HG02678 (cell line): ENCODE measurements around the gene KRTAP4-8.
"Not testable (repeated sequence)": the region's sequence is repeated elsewhere in the genome, so short reads cannot be mapped to it uniquely, and the experiment has no call there.

Experiments used
- ATAC-seq: cut with Tn5 transposase; IDR thresholded peaks from one replicate; pipeline ENCODE4 v1.9.1; 2021; ENCODE audit warnings: mild to moderate bottlenecking, moderate library complexity; ENCODE audit not compliant: unreplicated experiment

KRTAP4-8 gene

DNA sequence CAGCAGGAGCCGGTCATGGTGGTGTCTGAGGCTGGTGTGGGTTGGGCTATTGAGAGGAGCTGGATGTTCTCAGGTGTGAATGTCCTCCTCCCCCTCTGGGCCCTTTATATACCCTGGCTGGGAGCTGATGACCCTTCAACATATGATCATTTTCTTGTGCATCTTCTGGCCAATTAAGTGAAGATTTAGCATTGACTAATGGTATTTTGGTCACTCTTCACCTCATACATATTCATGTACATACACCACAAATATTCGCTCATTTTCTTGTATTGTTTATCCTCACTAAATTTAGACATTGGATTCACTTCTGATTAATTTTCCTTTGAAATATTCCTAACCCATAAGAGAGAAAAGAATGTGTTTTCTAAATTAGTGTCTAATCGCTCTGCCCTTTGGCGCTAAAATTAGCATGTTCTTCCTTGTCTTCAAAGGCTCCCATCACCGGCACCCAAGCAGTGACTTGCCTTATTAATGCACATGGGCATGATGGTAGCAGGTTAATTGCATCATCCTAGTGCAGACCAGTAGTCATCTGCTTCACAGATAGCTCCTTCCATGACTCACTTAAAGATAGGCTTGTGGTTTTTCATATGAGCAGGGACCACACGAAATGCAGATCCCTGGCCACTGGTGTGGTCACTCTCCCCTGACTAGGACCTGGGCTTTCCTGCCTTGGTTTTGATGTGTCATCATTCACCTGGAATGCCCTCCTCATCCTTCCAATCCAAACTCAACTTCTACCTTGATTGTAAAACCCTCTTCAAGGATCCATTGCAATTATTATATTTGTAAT is 31.9 kb downstream of the KRTAP4-8 start, which contains the start of gene KRTAP2-4:
Gene KRTAP2-4, minus strand, starts transcription at position 51 of the 796 bp plus-strand sequence. Its CDS starts 34 bp downstream, at position 17.
- no peak for ATAC-seq

DNA sequence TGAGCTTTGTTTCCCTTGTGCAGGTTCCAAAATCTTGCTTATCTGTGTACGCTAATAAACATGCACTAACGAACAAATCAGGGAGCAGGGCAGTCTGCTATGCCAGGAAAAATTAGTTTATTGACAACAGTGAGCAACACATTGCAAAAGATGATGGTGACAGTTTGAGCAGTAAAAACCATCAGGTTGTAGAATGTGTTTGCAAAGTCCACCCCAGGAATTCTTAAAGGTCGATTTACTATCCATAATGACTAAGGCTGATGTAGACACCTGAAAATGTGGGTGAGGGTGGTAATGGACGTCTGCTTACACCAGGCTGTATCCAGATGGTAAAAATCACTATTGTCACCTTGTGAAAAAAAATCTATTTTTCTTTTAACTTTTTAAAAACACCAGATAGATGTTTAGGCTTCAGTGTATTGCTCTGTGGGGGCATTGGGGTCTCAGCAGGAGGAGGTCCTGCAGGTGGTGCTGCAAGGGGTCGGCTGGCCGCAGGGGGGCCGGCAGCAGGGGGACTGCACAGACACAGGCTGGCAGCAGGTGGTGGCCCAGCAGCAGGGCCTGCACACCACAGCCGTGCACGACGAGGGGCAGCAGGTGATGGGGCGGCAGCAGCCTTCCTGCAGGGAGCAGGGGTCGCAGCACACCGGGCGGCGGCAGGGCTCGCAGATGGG is 32.8 kb downstream of the KRTAP4-8 start:
- ATAC-seq: not testable (repeated sequence)

DNA sequence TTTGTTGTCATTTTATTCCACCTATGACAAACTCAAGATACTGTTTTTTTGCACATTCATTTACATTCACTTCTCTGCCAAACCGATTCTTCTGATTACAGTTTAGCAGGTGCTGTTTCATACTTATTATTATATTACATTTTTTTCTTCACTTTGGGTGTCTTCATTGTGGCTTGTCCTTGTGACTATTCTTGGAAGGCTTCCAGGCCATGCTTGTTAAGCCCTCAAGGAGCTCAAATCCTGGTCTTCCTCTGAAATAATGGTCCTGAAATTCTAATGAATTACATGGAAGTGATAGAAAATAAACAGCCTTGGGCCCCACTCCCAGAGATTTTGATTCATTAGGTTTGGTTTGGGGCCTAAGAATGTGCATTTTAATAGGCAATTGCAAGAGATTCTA is 33.6 kb downstream of the KRTAP4-8 start:
- ATAC-seq: no peak

DNA sequence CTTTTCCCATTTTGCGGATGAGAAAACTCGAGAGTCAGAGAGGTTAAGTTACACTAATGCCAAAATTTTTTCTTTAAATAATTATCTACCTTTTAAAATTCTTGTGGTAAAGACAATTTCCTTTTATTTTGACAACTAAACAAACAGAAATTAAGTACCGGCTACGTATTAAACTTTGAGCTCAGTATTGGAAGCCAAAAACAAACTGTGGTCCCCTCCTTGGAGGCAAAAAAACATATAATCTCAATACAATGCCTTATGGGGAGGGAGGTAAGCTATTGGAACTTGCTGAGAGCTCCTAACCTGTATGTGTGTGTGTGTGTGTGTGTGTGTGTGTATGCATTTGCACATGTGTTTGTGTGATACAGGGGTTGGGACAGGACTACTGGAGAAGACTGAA is 34.5 kb downstream of the KRTAP4-8 start:
- no peak for ATAC-seq

DNA sequence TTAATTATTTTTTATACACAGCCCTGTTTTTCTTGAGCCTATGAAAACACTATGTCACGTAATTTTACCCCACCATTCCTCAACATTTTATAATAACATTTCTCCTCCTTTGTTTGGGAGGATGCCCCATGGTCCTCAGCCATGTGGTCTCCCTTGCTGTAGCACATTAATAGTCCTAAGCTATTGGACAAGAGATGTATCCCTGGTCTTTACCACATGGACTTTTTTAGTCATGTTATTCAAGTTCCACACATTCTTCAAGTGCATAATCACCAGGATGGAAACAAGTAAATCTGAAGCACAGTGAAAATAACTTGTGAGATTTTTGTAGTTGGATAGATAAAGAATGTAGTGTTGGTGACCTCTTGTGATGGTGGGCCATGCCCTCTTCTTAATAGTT is 36.0 kb downstream of the KRTAP4-8 start:
- ATAC-seq: no peak

DNA sequence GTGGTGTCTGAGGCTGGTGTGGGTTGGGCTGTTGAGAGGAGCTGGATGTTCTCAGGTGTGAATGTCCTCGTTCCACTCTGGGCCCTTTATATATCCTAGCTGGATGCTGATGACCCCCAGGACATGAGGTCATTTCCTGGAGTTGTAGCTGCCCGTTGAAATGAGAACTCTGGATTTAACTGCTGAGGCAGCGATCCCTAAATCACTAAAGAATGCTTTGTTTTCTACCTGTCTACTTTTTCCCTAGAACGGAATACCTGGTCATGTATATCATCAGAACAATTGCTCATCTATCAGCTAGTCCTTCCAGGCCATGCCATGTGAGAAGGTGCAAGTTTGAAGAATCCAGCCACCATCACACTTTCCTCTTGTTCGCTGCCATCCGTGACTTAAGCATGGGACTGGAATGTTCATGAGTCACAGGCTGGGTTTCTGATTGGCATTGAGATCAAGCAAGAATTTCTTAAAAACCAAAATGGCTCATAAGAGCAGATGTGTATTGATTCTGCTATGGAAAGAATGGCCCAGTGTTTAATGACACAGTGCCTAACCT is 37.8 kb downstream of the KRTAP4-8 start, which contains the start of gene KRTAP2-3:
Gene KRTAP2-3, minus strand, starts transcription at position 63 of the 553 bp plus-strand sequence. CDS start 64 bp downstream, outside the sequence.
- no peak for ATAC-seq

DNA sequence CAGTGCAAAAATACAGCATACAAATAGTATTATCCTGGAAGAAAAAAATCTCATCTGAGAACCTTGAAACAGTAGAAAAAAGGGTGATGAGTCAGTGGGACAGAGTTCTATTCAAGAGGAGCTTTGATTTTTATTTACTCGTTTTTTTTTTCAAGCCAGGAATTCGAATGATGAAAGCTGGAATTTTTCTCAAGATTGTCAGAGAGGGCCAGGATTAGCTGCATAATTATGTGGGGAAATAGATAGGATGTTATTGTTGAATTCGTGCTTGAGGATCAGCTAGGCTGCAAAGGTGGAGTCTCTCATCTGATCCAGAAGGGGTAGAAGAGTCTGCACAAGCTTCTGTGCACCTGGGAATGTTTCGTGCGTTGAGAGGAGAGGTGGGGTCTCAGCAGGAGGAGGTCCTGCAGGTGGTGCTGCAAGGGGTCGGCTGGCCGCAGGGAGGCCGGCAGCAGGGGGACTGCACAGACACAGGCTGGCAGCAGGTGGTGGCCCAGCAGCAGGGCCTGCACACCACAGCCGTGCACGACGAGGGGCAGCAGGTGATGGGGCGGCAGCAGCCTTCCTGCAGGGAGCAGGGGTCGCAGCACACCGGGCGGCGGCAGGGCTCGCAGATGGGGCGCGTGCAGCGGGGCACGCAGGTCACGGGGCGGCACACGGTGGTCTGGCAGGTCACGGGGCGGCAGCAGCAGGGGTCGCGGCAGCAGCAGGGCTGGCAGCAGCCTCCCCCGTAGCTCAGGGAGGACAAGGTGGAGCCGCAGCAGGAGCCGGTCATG is 38.5 kb downstream of the KRTAP4-8 start:
- ATAC-seq: not testable (repeated sequence)

DNA sequence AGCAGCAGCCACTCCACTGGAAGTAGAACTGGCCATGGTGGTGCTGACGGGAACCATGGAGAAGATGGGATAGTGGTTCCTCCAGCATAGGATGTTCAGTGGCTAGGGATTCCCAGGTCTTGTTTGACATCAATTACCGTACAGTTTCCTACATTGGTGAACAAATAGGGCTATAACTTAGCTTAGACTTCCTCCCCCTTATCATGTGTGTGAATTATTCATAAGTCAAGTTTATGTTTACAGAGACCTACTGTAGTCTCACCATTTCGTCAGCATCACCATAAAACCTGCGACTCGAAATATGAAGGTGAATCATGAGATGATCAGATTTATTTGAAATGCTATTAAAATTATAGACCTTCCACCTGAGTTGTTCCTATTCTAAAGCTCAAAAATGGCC is 39.2 kb downstream of the KRTAP4-8 start:
- ATAC-seq: no peak

DNA sequence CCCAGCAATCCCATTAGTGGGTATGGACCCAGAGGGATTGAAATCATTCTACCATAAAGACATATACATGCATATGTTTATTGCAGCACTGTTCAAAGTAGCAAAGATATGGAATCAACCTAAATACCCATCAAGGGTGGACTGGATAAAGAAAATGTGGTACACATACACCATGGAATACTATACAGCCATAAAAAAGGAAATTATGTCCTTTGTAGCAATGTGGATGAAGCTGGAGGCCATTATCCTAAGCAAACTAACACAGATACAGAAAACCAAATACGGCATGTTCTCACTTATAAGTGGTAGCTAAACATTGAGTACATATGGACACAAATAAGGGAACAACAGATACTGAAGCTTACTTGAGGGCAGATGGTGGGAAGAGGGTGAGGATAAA is 40.4 kb downstream of the KRTAP4-8 start:
- ATAC-seq: no peak

DNA sequence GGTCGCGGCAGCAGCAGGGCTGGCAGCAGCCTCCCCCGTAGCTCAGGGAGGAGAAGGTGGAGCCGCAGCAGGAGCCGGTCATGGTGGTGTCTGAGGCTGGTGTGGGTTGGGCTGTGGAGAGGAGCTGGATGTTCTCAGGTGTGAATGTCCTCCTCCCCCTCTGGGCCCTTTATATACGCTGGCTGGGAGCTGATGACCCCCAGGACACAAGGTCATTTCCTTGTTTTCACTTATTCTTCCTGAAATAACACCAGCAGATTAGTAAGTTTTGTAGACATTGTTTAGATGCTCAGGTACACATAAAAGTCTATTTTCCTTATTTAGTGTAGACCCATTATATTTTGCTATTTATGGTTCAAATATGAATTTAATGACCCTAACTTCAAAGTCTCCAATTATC is 42.8 kb downstream of the KRTAP4-8 start, which contains the start of gene KRTAP2-2:
Gene KRTAP2-2, minus strand, starts transcription at position 101 of the 400 bp plus-strand sequence. Its CDS starts 19 bp downstream, at position 82.
- not testable (repeated sequence) for ATAC-seq

DNA sequence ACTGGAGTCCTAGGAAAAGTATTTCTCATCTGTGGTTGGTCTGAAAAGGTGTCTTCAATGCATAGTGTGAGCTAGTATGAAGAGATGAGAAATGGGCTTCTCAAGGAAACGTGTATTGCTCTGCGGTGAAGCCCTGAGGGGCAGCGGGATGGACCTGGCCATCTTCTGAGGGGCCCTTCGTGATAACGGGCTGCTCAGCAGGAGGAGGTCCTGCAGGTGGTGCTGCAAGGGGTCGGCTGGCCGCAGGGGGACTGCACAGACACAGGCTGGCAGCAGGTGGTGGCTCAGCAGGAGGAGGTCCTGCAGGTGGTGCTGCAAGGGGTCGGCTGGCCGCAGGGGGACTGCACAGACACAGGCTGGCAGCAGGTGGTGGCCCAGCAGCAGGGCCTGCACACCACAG is 43.4 kb downstream of the KRTAP4-8 start:
- ATAC-seq: not testable (repeated sequence)

DNA sequence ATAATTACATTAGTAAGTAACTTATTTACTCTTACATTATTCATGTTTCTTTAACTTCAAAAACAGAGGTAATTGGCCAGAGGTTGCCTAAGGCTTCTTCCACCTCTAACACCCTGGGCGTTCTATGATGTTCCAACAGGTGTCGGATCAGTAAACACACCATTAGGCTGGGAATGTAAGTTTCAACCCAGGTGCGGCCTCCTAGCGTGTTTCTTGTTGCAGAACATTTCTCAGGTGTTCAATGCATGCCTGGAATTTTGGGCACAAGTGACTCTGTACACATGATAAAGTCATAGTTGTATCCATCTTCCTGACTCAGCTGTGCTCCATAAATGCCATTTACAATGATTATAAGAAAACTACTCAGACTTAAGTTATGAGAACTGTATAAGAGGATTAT is 43.9 kb downstream of the KRTAP4-8 start:
- no peak for ATAC-seq

DNA sequence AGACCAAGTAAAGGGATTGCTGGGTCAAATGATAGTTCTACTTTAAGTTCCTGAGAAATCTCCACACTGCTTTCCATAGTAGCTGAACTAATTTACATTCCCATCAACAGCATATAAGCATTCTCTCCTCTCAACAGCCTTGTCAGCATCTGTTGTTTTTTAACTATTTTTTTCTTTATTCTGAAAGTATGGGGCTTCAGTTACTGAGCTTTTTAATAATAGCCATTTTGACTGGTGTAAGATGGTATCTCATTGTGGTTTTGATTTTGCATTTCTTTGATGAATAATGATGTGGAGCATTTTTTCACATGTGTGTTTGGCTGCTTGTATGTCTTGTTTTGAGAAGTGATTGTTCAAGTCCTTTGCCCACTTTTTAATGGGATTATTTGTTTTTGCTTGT is 45.4 kb downstream of the KRTAP4-8 start:
- no peak for ATAC-seq

DNA sequence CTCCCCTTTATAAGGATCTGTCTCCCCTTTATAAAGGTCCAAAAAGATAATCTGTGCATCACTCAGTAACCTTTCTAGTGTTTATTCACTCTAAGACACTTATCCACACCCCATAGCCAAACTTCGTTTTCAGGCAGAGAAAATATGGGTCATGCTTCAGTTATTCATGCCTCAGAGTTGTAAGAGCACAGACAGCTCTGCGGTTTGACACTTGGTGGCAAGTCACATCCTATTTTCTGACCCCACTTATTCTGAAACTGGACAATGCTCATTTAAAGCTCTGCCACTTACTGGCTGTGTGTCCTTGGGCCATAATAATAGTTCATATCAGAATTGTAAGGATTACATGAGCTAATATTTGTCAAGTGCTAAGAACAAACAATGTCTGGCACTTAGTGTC is 48.8 kb downstream of the KRTAP4-8 start:
- ATAC-seq: no peak

DNA sequence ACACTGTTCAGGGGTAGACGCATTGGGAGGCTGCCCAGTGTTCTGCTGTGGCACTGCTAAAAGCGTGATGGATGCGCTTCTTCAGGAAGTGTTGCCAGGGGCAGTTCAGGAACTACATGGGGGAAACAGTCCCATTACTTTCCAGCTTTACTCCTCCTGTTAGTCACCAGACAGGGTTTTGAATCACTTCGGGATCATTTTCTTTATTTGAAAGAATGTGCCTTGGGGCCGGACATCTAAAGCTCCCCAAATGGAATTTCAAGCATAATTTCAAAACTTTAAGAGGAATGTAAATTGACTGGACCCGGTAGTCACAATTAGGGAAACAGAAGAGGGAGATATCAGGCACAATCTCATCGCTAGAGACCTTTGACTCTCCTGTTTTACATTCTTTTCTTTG is 49.5 kb downstream of the KRTAP4-8 start:
- no peak for ATAC-seq
